ENCODE data around the gene RPL7A. TPM values are rescaled to one million over a fixed set of nuclear protein-coding genes. Genes with fewer than 3 reads are reported as not detected.
A peak's percentile ranks its signal among the peaks of the same experiment; 100 is the strongest.

RPL7A gene
- total RNA-seq, 2 donors from 2014 or later: 2,417 to 2,552 TPM

GRCh38 chr9:133346021-133346785, 1.8 kb upstream of the RPL7A start:
- no peaks in the 10 kb centered on the region for H3K9me3 ChIP-seq (ENCODE audit: control insufficient read depth, low read length, poor library complexity, severe bottlenecking)
- DNase-seq (no peak), ATAC-seq (no peak)
- peak overlapping the region; percentile 99 for H3K27ac Mint-ChIP-seq
- H3K4me1 Mint-ChIP-seq: peaks cover 33% of the 10 kb centered on the region
- H3K27me3 Mint-ChIP-seq: no peaks in the 10 kb centered on the region
- peaks cover 7% of the 10 kb centered on the region for H3K36me3 Mint-ChIP-seq (ENCODE audit: low read depth)
- H3K4me3 Mint-ChIP-seq: peak overlapping the region; percentile 94

GRCh38 chr9:133347515-133347984, 468 bp upstream of the RPL7A start:
- no peaks in the 10 kb centered on the region for H3K9me3 ChIP-seq (ENCODE audit: control insufficient read depth, low read length, poor library complexity, severe bottlenecking)
- Mint-ChIP-seq H3K36me3 (ENCODE audit: low read depth) (peaks cover 7% of the 10 kb centered on the region), H3K27me3 (no peaks in the 10 kb centered on the region), H3K4me3 (peak overlapping the region; percentile 100), H3K4me1 (peaks cover 27% of the 10 kb centered on the region), H3K27ac (peak overlapping the region; percentile 99)
- ATAC-seq (peak; percentile 50), DNase-seq (peak in 2 of 3 donors; percentile 24 to 46)

DNA sequence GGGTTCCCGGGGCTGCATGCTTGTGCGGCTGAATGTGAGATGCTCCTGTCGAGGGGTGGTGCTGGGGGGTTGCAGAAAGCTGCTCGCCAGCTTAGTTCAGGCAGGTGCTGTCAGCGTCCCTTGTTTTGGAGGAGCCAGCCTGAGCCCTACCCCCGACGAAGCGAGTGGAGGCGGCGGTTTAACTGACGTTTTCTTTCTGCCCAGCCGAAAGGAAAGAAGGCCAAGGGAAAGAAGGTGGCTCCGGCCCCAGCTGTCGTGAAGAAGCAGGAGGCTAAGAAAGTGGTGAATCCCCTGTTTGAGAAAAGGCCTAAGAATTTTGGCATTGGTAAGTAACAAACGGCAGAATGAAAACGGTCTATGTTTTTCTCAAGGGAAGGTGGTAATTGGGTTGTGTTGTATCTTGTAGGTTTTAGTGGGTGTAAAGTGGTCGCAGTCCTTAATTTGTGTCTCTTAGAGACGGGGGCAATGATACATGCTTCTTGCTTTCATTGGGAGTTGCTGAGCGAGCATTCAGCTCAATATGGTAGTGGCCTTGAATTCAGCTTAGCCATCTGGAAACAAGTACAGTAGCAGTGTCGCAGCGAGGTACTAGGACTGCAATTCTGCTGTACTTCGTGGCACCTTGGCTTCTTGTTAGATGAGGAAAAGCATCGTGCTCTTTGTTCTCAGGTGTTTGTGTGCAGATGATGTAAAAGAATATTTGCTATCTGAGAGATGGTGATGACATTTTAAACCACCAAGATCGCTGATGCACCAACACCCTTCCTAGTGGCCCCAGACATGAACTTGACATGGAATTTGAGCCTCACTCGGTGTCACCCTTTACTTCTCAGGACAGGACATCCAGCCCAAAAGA, 928 bp downstream of the RPL7A start:
- DNase-seq (no peak), ATAC-seq (peak; percentile 3)
- Mint-ChIP-seq H3K4me3 (peak overlapping the region; percentile 100), H3K36me3 (ENCODE audit: low read depth) (peaks cover 7% of the 10 kb centered on the region), H3K27me3 (no peaks in the 10 kb centered on the region), H3K4me1 (peaks cover 31% of the 10 kb centered on the region), H3K27ac (peak overlapping the region; percentile 99)
- H3K9me3 ChIP-seq (ENCODE audit: control insufficient read depth, low read length, poor library complexity, severe bottlenecking): no peaks in the 10 kb centered on the region

- no peak for ATAC-seq
- peak overlapping the region; percentile 99 for H3K27ac Mint-ChIP-seq
- H3K4me3 Mint-ChIP-seq: peak overlapping the region; percentile 100
- DNase-seq: no peak
- H3K36me3 Mint-ChIP-seq (ENCODE audit: low read depth): peaks cover 7% of the 10 kb centered on the region
- H3K27me3 Mint-ChIP-seq: no peaks in the 10 kb centered on the region
- H3K4me1 Mint-ChIP-seq: peaks cover 31% of the 10 kb centered on the region
- H3K9me3 ChIP-seq (ENCODE audit: control insufficient read depth, low read length, poor library complexity, severe bottlenecking): no peaks in the 10 kb centered on the region
Observed at GRCh38 chr9:133349965-133350616, 2.1 kb downstream of the RPL7A start.

- H3K9me3 ChIP-seq (ENCODE audit: control insufficient read depth, low read length, poor library complexity, severe bottlenecking): no peaks in the 10 kb centered on the region
- Mint-ChIP-seq H3K4me1 (peaks cover 29% of the 10 kb centered on the region), H3K4me3 (no peak overlapping the region), H3K27ac (no peak overlapping the region), H3K36me3 (ENCODE audit: low read depth) (peaks cover 7% of the 10 kb centered on the region), H3K27me3 (no peaks in the 10 kb centered on the region)
- DNase-seq (no peak), ATAC-seq (no peak)
Observed at GRCh38 chr9:133351526-133351907, 3.5 kb downstream of the RPL7A start.

DNA sequence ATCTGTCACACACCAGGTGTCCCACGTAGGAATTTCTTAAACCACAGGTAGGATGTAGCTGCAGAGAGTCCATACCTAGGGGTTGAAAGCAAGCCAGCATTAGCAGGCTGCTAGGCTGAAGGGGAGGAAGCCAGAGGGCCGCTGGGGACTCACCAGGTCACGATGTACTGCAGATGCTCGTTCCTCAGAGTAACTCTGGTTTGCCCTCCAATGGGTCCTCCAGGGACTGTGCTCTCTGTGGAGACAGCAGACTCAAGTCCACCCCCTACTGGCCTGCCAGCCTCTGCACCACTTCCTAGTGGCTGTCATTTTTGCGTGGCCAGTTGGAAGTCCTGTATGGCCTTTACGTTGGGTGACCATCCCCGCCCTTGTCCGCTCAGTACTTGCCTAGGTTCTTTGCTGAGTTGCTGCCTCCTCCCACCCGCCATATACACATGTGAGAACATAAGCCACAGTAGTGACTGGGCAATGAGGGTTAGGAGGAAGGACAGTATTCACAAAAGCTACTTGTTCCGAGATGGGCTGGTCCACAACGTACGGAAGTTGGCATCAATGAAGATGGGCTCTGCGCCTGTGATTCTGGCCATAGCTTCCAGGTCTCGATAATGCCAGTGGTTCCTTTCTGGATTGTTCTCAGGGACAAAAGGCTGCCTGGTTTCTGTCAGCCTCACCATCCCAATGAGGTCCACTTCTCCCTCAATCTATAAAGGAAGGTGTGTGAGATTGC, 4.1 kb downstream of the RPL7A start:
- Mint-ChIP-seq H3K27ac (no peak overlapping the region), H3K27me3 (no peaks in the 10 kb centered on the region), H3K4me3 (peak overlapping the region; percentile 5), H3K4me1 (peaks cover 23% of the 10 kb centered on the region), H3K36me3 (ENCODE audit: low read depth) (peaks cover 7% of the 10 kb centered on the region)
- no peaks in the 10 kb centered on the region for H3K9me3 ChIP-seq (ENCODE audit: control insufficient read depth, low read length, poor library complexity, severe bottlenecking)
- no peak for ATAC-seq
- DNase-seq: no peak

- ATAC-seq (no peak), DNase-seq (no peak)
- peak overlapping the region; percentile 87 for H3K27ac Mint-ChIP-seq
- H3K36me3 Mint-ChIP-seq (ENCODE audit: low read depth): peaks cover 7% of the 10 kb centered on the region
- H3K4me1 Mint-ChIP-seq: peaks cover 21% of the 10 kb centered on the region
- H3K27me3 Mint-ChIP-seq: no peaks in the 10 kb centered on the region
- H3K4me3 Mint-ChIP-seq: peak overlapping the region; percentile 63
- no peaks in the 10 kb centered on the region for H3K9me3 ChIP-seq (ENCODE audit: control insufficient read depth, low read length, poor library complexity, severe bottlenecking)
Observed at GRCh38 chr9:133352635-133353340, 4.8 kb downstream of the RPL7A start.

DNA sequence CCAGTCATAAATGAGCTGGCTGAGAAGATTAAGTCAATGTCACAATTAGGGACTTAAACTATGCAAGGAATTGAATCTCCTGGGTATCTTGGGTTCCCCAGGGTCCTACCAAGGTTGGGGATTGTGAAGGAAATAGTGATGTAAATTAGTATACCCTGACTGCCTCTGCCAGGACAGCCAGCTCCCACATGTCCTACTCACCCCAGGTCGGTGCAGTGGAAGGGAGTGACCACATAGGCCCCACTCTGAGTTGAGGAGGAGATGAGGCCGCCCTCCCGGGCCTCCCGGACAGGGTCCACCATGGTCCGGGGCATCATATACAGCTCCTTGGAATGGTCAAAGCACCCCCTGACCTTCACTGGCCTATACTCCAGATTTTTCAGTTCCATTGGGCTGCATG, 5.5 kb downstream of the RPL7A start:
- no peaks in the 10 kb centered on the region for H3K27me3 Mint-ChIP-seq
- peaks cover 20% of the 10 kb centered on the region for H3K4me1 Mint-ChIP-seq
- ATAC-seq (no peak), DNase-seq (no peak)
- peak overlapping the region; percentile 87 for H3K27ac Mint-ChIP-seq
- no peaks in the 10 kb centered on the region for H3K9me3 ChIP-seq (ENCODE audit: control insufficient read depth, low read length, poor library complexity, severe bottlenecking)
- H3K36me3 Mint-ChIP-seq (ENCODE audit: low read depth): peaks cover 5% of the 10 kb centered on the region
- H3K4me3 Mint-ChIP-seq: peak overlapping the region; percentile 66

- DNase-seq: no peak
- Mint-ChIP-seq H3K27ac (peak overlapping the region; percentile 34), H3K4me3 (peak overlapping the region; percentile 93), H3K4me1 (peaks cover 20% of the 10 kb centered on the region), H3K27me3 (no peaks in the 10 kb centered on the region), H3K36me3 (ENCODE audit: low read depth) (peaks cover 5% of the 10 kb centered on the region)
- ATAC-seq: no peak
- no peaks in the 10 kb centered on the region for H3K9me3 ChIP-seq (ENCODE audit: control insufficient read depth, low read length, poor library complexity, severe bottlenecking)
Observed at GRCh38 chr9:133354766-133355165, 6.7 kb downstream of the RPL7A start.

DNA sequence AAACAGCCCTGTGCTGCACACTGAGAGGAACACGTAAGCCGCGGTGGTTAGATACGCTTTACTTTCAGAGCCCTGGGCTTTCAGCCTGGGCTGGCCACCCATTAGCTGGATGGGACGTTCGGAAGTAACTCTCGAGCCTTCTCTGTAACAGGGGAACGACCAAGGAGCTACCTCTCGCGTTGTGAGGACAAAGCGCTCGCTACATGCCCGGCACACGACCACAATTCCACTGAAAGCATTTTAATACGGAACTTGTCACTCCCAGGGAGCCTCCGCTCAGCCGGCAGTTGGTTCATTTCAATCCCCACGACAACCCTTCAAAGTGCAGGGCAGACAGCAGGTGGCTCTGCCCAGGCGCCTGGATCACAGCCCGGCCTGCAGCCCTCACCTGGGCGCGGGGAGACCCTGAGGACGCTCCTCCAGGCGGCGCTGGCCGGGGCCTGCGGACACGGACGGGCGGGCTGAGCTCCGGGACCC, 7.9 kb downstream of the RPL7A start:
- H3K9me3 ChIP-seq (ENCODE audit: control insufficient read depth, low read length, poor library complexity, severe bottlenecking): no peaks in the 10 kb centered on the region
- H3K4me3 Mint-ChIP-seq: peak overlapping the region; percentile 93
- ATAC-seq (peak; percentile 57), DNase-seq (no peak)
- H3K27me3 Mint-ChIP-seq: no peaks in the 10 kb centered on the region
- peaks cover 21% of the 10 kb centered on the region for H3K4me1 Mint-ChIP-seq
- peak overlapping the region; percentile 83 for H3K27ac Mint-ChIP-seq
- peaks cover 5% of the 10 kb centered on the region for H3K36me3 Mint-ChIP-seq (ENCODE audit: low read depth)

DNA sequence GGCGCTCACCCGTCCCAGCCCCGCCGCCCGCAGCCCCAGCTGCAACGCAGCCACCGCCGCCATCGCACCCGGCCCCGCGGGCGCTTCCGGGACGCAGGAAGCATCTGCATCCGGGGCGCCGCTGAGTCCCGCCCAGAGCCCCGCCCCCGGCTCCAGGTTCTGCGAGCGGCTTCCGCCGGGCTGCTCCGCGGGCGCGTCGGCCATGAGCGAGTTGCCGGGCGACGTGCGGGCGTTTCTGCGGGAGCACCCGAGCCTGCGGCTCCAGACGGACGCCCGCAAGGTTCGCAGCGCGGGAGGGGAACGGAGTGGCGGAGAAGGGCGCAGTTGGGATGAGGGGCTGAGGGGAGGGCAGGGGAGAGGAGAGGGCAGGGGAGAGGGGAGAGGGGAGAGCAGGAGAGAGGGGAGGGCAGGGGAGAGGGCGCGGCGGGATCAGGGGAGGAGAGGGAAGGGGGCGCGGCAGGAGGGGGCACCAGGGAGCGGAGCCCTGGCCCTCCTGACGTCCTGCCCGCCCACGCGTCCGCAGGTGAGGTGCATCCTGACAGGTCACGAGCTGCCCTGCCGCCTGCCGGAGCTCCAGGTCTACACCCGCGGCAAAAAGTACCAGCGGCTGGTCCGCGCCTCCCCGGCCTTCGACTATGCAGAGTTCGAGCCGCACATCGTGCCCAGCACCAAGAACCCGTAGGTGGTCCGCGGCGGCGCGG, 8.5 kb downstream of the RPL7A start, which contains the start of the genes SURF1 and SURF2:
SURF1 (minus strand) TSS at position 97 of the 701 bp plus-strand sequence; CDS start at position 63, 34 bp downstream.
SURF2 (plus strand) TSS at position 160 of the 701 bp plus-strand sequence; CDS start at position 203, 43 bp downstream.
- H3K27ac Mint-ChIP-seq: peak within 1 kb of the TSS; percentile 83
- no peaks in the 10 kb centered on the region for H3K9me3 ChIP-seq (ENCODE audit: control insufficient read depth, low read length, poor library complexity, severe bottlenecking)
- peaks cover 21% of the 10 kb centered on the region for H3K4me1 Mint-ChIP-seq
- H3K4me3 Mint-ChIP-seq: peak within 1 kb of the TSS; percentile 93
- H3K36me3 Mint-ChIP-seq (ENCODE audit: low read depth): peaks cover 5% of the 10 kb centered on the region
- peak; percentile 85 to 92 (median 86) for DNase-seq
- no peaks in the 10 kb centered on the region for H3K27me3 Mint-ChIP-seq
- peak; percentile 93 for ATAC-seq
